HCT116 (cell line): ENCODE results near the gene PRKN. TPM values are rescaled to one million over a fixed set of nuclear protein-coding genes. Genes with fewer than 3 reads are reported as not detected.

Experiments
- ATAC-seq: fragments of 200-7000 bp; cut with Tn5 transposase; 2 replicates; pipeline ENCODE4 v1.9.1; 2020; ENCODE audit warnings: mild to moderate bottlenecking, moderate library complexity
- BruUV-seq: library from RNA; stranded (reverse); fragments of 400-500 nt; replicated peaks from 2 replicates; lab custom pipeline; 2021; lab: Mats Ljungman, UMichigan
- CTCF ChIA-PET: fragments of 300-600 bp; sonication (Branson Sonifier 250); formaldehyde crosslinking; loops from one replicate; lab custom pipeline; 2021; ENCODE audit warnings: antibody characterized with exemption; lab: Charles Lee
- POLR2A ChIA-PET: fragments of 300-600, 350-600 bp; sonication (Branson Sonifier 250); formaldehyde crosslinking; loops from one replicate; lab custom pipeline; 2021; ENCODE audit warnings: antibody characterized with exemption; lab: Charles Lee
- RAD21 ChIA-PET, 2 experiments: fragments of 300-600 bp; sonication (Branson Sonifier 250); formaldehyde crosslinking; loops; one replicate each; lab custom pipeline; 2023; ENCODE audit warnings: low total read pairs in 2 of 2; ENCODE audit not compliant: uncharacterized antibody in 2 of 2, unreplicated experiment in 2 of 2, low non-redundant PET in 1 of 2; lab: Charles Lee
- DNase-seq: peaks from one replicate; pipeline ENCODE4 v3.0.0-alpha.2; 2010; ENCODE audit warnings: low read depth, low spot score
- H2AFZ ChIP-seq: fragments of 200-600 bp; shearing (Covaris generic), sonication (generic); 2 replicates; pipeline ENCODE4 v1.6.1; 2017; ENCODE audit warnings: low read depth, mixed run types, mixed read lengths, antibody characterized with exemption, low read length; ENCODE audit not compliant: poor library complexity, severe bottlenecking
- H3K27ac ChIP-seq: 2 replicates; pipeline ENCODE4 v1.5.1; 2012; ENCODE audit warnings: low read depth, low read length
- H3K27me3 ChIP-seq: fragments of 200-600 bp; sonication (generic); 2 replicates; pipeline ENCODE4 v1.6.1; 2016; ENCODE audit warnings: mixed run types, low read length, mixed read lengths; ENCODE audit not compliant: insufficient read depth
- H3K36me3 ChIP-seq, 2 experiments: fragments of 200-500 bp in 1 of 2; fragments of 200-600 bp in 1 of 2; sonication (Bioruptor generic) in 1 of 2; sonication (generic) in 1 of 2; 2 replicates each; pipeline versions ENCODE4 v1.5.1 to v1.6.1; 2014 to 2016; ENCODE audit warnings: low read length in 2 of 2, inconsistent platforms in 1 of 2, mixed read lengths in 1 of 2, mixed run types in 1 of 2; ENCODE audit not compliant: insufficient read depth in 2 of 2, control insufficient read depth in 1 of 2
- H3K4me1 ChIP-seq, 2 experiments: fragments of 200-600 bp in 1 of 2; sonication (generic) in 1 of 2; 2 replicates each; pipeline versions ENCODE4 v1.5.1 to v1.6.1; 2012 to 2017; ENCODE audit warnings: low read length in 2 of 2, inconsistent platforms in 1 of 2, mild to moderate bottlenecking in 1 of 2, mixed read lengths in 1 of 2, mixed run types in 1 of 2, moderate library complexity in 1 of 2; ENCODE audit not compliant: insufficient read depth in 2 of 2, control insufficient read depth in 1 of 2
- H3K4me2 ChIP-seq: fragments of 200-600 bp; sonication (generic); 2 replicates; pipeline ENCODE4 v1.6.1; 2017; ENCODE audit warnings: mixed run types, low read length, mixed read lengths
- H3K4me3 ChIP-seq, 2 experiments: fragments of 200-600 bp in 1 of 2; sonication (generic) in 1 of 2; replicated peaks in 1 of 2; 2 replicates each; pipeline ENCODE4 v1.5.1; 2011 to 2016; ENCODE audit warnings: low read length in 2 of 2, control low read depth in 1 of 2, low read depth in 1 of 2, mild to moderate bottlenecking in 1 of 2, mixed read lengths in 1 of 2, mixed run types in 1 of 2
- H3K79me2 ChIP-seq: fragments of 200-600 bp; sonication (generic); 2 replicates; pipeline ENCODE4 v1.6.1; 2017; ENCODE audit warnings: mild to moderate bottlenecking, mixed run types, low read length, moderate library complexity, mixed read lengths; ENCODE audit not compliant: insufficient read depth
- H3K9ac ChIP-seq: fragments of 200-600 bp; sonication (generic); 2 replicates; pipeline ENCODE4 v1.6.1; 2016; ENCODE audit warnings: low read length, mixed read lengths
- H3K9me2 ChIP-seq: fragments of 200-600 bp; sonication (generic), shearing (Covaris generic); 2 replicates; pipeline ENCODE4 v1.6.1; 2017; ENCODE audit warnings: mixed run types, mild to moderate bottlenecking, moderate library complexity; ENCODE audit not compliant: insufficient read depth
- H3K9me3 ChIP-seq, 2 experiments: fragments of 200-500 bp in 1 of 2; fragments of 200-600 bp in 1 of 2; sonication (Bioruptor generic) in 1 of 2; sonication (generic) in 1 of 2; 2 replicates each; pipeline ENCODE4 v1.6.1; 2014 to 2017; ENCODE audit warnings: low read length in 2 of 2, mixed read lengths in 2 of 2, inconsistent platforms in 1 of 2, low read depth in 1 of 2, mild to moderate bottlenecking in 1 of 2, mixed run types in 1 of 2, moderate library complexity in 1 of 2; ENCODE audit not compliant: control insufficient read depth in 1 of 2, insufficient read depth in 1 of 2
- H4K20me1 ChIP-seq: fragments of 200-600 bp; sonication (generic), shearing (Covaris generic); 2 replicates; pipeline ENCODE4 v1.6.1; 2017; ENCODE audit warnings: mixed run types, mild to moderate bottlenecking, moderate library complexity; ENCODE audit not compliant: insufficient read depth
- ATF3 ChIP-seq: IDR thresholded peaks from 2 replicates; pipeline ENCODE4 v1.6.1; 2012
- CBX3 ChIP-seq: IDR thresholded peaks from 2 replicates; pipeline ENCODE4 v1.6.1; 2012; ENCODE audit warnings: low read depth
- EGR1 ChIP-seq: IDR thresholded peaks from 2 replicates; pipeline ENCODE4 v1.6.1; 2012; ENCODE audit warnings: low read depth
- ELF1 ChIP-seq: IDR thresholded peaks from 2 replicates; pipeline ENCODE4 v1.6.1; 2012; ENCODE audit warnings: low read depth, borderline replicate concordance
- EZH2 ChIP-seq: fragments of 200-600 bp; sonication (generic); IDR thresholded peaks from 2 replicates; pipeline ENCODE4 v1.6.1; 2017; ENCODE audit warnings: antibody characterized with exemption, mixed run types
- EZH2phosphoT487 ChIP-seq: fragments of 200-600 bp; IDR thresholded peaks from 2 replicates; pipeline ENCODE4 v1.6.1; 2018; ENCODE audit warnings: antibody characterized with exemption, borderline replicate concordance
- POLR2A ChIP-seq: IDR thresholded peaks from 2 replicates; pipeline ENCODE4 v1.7.0; 2011; ENCODE audit warnings: borderline replicate concordance; ENCODE audit not compliant: insufficient read depth, insufficient read length; ENCODE audit errors: extremely low read depth
- POLR2AphosphoS5 ChIP-seq: IDR thresholded peaks from 2 replicates; pipeline ENCODE4 v1.6.1; 2011; ENCODE audit warnings: mild to moderate bottlenecking, low read depth, low read length, moderate library complexity
- RAD21 ChIP-seq: IDR thresholded peaks from 2 replicates; pipeline ENCODE4 v1.6.1; 2012; ENCODE audit warnings: low read depth, mild to moderate bottlenecking
- REST ChIP-seq: IDR thresholded peaks from 2 replicates; pipeline ENCODE4 v1.6.1; 2012; ENCODE audit warnings: low read depth
- SIN3A ChIP-seq: IDR thresholded peaks from 2 replicates; pipeline ENCODE4 v1.6.1; 2012; ENCODE audit warnings: low read depth
- SP1 ChIP-seq: IDR thresholded peaks from 2 replicates; pipeline ENCODE4 v1.6.1; 2012; ENCODE audit warnings: low read depth
- YY1 ChIP-seq: IDR thresholded peaks from 2 replicates; pipeline ENCODE4 v1.6.1; 2011; ENCODE audit warnings: low read length, low read depth, moderate library complexity, mild to moderate bottlenecking; ENCODE audit not compliant: insufficient replicate concordance; ENCODE audit errors: extremely low read depth
- ZFX ChIP-seq: fragments of 450-650 bp; IDR thresholded peaks from 2 replicates; pipeline ENCODE4 v1.6.1; 2017
- ZNF274 ChIP-seq: fragments of 200-500 bp; sonication (Bioruptor generic); IDR thresholded peaks from 2 replicates; pipeline ENCODE4 v1.6.1; 2014; ENCODE audit warnings: mild to moderate bottlenecking, low read depth, low read length, inconsistent platforms
- intact Hi-C: fragments of 100-400 bp; cut with micrococcal nuclease; formaldehyde crosslinking; loops from 2 replicates; pipeline ENCODE4 v1.10.0; 2022
- total RNA-seq: library from RNA; stranded (reverse); gene quantifications from one replicate; pipeline ENCODE4 v1.2.1, GENCODE V29; 2021; ENCODE audit not compliant: unreplicated experiment
- TF ChIP-seq, protein P1 (sequence below): IDR thresholded peaks from 2 replicates; pipeline ENCODE4 v1.6.1; 2012
- TF ChIP-seq, protein P2 (sequence below), 3 experiments: fragments of 200-600 bp in 1 of 3; sonication (generic) in 1 of 3; IDR thresholded peaks in 2 of 3; conservative IDR thresholded peaks in 1 of 3; 2 replicates each; pipeline ENCODE4 v1.5.1; 2012 to 2017; ENCODE audit warnings: low read depth in 2 of 3, low read length in 2 of 3, antibody characterized with exemption in 1 of 3, borderline replicate concordance in 1 of 3, control low read depth in 1 of 3, mild to moderate bottlenecking in 1 of 3, mixed read lengths in 1 of 3, mixed run types in 1 of 3, moderate library complexity in 1 of 3; ENCODE audit not compliant: insufficient read depth in 1 of 3
- TF ChIP-seq, protein P3 (sequence below): IDR thresholded peaks from 2 replicates; pipeline ENCODE4 v1.6.1; 2011; ENCODE audit warnings: mild to moderate bottlenecking, low read length, moderate library complexity; ENCODE audit not compliant: insufficient replicate concordance; ENCODE audit errors: extremely low read depth

PRKN gene
- total RNA-seq, 1 experiment from 2014 or later: 2.6 TPM

DNA sequence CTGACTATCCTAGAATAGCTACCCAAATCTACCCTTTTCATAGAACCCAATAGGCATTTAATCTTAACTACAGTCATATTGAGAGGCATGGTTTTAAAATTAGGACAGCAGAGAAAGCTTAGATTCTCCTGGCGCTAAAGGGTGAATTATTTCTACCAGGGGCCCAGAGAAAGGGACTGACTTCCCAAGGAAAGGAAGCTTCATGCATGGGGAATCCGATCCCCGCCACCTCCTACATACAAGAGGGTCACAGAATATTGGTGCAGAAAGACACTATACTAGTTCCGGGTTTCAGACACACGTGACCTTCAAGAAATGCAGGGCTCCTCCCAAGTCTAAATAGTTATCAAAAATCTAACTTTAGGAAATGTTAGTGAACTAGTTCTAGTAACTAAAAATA is 130.9 kb downstream of the PRKN start (continued):
- TF ChIP-seq ZNF274 (no peak), EZH2phosphoT487 (no peak), SIN3A (no peak)
- TF ChIP-seq, protein P1, sequence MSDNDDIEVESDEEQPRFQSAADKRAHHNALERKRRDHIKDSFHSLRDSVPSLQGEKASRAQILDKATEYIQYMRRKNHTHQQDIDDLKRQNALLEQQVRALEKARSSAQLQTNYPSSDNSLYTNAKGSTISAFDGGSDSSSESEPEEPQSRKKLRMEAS: no peak

GRCh38 chr6:162591517-162591916 is 136.0 kb downstream of the PRKN start:
- H3K79me2 ChIP-seq: no peaks in the 10 kb centered on the region
- ChIA-PET CTCF (no interaction called here), POLR2A (no interaction called here), RAD21 (no interaction called here)
- no peaks in the 10 kb centered on the region for H3K36me3 ChIP-seq
- H3K9me2 ChIP-seq: no peaks in the 10 kb centered on the region
- intact Hi-C loops: no loop called here
- no peak for DNase-seq
- H2AFZ ChIP-seq: no peak overlapping the region
- H3K4me3 ChIP-seq: no peak overlapping the region
- H3K27ac ChIP-seq: no peak overlapping the region
- H3K4me2 ChIP-seq: no peak overlapping the region
- H3K9ac ChIP-seq: no peak overlapping the region
- no TSS peak for BruUV-seq
- no peaks in the 10 kb centered on the region for H3K27me3 ChIP-seq
- no peaks in the 10 kb centered on the region for H3K9me3 ChIP-seq
- ATAC-seq: no peak
- no peaks in the 10 kb centered on the region for H4K20me1 ChIP-seq
- H3K4me1 ChIP-seq: no peaks in the 10 kb centered on the region
- no peak for TF ChIP-seq YY1
- TF ChIP-seq EGR1: no peak
- TF ChIP-seq RAD21: no peak
- TF ChIP-seq POLR2A: no peak
- no peak for TF ChIP-seq REST
- no peak for TF ChIP-seq ATF3
- no peak for TF ChIP-seq POLR2AphosphoS5
- TF ChIP-seq, protein P2, sequence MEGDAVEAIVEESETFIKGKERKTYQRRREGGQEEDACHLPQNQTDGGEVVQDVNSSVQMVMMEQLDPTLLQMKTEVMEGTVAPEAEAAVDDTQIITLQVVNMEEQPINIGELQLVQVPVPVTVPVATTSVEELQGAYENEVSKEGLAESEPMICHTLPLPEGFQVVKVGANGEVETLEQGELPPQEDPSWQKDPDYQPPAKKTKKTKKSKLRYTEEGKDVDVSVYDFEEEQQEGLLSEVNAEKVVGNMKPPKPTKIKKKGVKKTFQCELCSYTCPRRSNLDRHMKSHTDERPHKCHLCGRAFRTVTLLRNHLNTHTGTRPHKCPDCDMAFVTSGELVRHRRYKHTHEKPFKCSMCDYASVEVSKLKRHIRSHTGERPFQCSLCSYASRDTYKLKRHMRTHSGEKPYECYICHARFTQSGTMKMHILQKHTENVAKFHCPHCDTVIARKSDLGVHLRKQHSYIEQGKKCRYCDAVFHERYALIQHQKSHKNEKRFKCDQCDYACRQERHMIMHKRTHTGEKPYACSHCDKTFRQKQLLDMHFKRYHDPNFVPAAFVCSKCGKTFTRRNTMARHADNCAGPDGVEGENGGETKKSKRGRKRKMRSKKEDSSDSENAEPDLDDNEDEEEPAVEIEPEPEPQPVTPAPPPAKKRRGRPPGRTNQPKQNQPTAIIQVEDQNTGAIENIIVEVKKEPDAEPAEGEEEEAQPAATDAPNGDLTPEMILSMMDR (IDR thresholded peaks at IDR 0.05 in 2 of 3, conservative IDR thresholded peaks at IDR 0.05 in 1 of 3; ENCODE audit: borderline replicate concordance in 1 of 3, insufficient read depth in 1 of 3, low read depth in 2 of 3, low read length in 2 of 3): no peak
- no peak for TF ChIP-seq SIN3A
- TF ChIP-seq EZH2: no peak
- no peak for TF ChIP-seq ZFX
- no peak for TF ChIP-seq SP1
- no peak for TF ChIP-seq CBX3
- no peak for TF ChIP-seq ZNF274
- TF ChIP-seq, protein P1: no peak
- TF ChIP-seq, protein P3, sequence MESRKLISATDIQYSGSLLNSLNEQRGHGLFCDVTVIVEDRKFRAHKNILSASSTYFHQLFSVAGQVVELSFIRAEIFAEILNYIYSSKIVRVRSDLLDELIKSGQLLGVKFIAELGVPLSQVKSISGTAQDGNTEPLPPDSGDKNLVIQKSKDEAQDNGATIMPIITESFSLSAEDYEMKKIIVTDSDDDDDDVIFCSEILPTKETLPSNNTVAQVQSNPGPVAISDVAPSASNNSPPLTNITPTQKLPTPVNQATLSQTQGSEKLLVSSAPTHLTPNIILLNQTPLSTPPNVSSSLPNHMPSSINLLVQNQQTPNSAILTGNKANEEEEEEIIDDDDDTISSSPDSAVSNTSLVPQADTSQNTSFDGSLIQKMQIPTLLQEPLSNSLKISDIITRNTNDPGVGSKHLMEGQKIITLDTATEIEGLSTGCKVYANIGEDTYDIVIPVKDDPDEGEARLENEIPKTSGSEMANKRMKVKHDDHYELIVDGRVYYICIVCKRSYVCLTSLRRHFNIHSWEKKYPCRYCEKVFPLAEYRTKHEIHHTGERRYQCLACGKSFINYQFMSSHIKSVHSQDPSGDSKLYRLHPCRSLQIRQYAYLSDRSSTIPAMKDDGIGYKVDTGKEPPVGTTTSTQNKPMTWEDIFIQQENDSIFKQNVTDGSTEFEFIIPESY: no peak
- no peak for TF ChIP-seq ELF1
- no peak for TF ChIP-seq EZH2phosphoT487
